Hepatocyte (in vitro differentiated cells): Measurements from ENCODE around the gene PAX4.

Experiments used
- CTCF ChIP-seq: fragments of 200-600 bp; sonication (generic); IDR thresholded peaks from 2 replicates; pipeline ENCODE4 v1.5.1; 2016; ENCODE audit warnings: antibody characterized with exemption, mild to moderate bottlenecking; ENCODE audit not compliant: poor library complexity
- EZH2 ChIP-seq: fragments of 200-600 bp; sonication (generic); IDR thresholded peaks from 2 replicates; pipeline ENCODE4 v1.6.1; 2016; ENCODE audit warnings: antibody characterized with exemption, mild to moderate bottlenecking, borderline replicate concordance

DNA sequence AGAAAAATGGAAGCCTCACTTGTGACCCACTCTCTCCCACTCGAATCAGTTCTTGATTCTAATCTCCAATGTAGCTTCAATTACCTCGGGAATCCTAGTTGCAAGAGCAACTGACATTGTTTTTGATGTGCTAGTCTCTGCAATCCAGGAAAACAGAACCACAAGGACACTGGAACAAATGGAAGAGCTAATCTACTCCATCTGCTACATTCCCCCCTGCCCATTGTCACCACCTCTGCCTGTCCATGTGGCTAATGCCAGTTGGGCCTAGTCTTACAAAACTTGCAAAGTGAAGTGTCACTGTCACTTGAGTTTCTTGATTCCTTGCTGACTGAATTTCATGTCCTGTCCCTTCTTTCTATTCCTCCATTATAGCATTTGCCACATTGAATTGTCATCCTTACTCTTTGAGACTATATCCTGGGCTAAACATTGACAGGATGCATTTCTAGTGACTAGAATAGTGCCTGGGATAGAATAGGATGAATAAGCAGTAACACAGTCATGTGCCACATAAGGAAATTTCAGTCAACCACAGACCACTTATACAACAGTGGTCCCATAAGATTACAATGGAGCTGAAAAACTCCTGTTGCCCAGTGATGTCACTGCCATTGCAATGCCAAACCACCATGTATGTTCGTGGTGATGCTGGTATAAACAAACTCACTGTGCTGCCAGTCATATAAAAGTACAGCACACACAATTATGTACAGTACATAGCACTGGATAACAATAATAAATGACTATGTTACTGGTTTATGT is 46.0 kb downstream of the PAX4 start:
- no peak for TF ChIP-seq CTCF
- TF ChIP-seq EZH2: no peak
